NT2/D1 (cell line): ENCODE measurements around the gene NCF4.

Experiments
- YY1 ChIP-seq: IDR thresholded peaks from 2 replicates; pipeline ENCODE4 v1.6.1; 2011; ENCODE audit not compliant: insufficient read length, insufficient read depth
- ZNF274 ChIP-seq: IDR thresholded peaks from 2 replicates; pipeline ENCODE4 v1.6.1; 2011; ENCODE audit warnings: mild to moderate bottlenecking, low read depth, low read length

DNA sequence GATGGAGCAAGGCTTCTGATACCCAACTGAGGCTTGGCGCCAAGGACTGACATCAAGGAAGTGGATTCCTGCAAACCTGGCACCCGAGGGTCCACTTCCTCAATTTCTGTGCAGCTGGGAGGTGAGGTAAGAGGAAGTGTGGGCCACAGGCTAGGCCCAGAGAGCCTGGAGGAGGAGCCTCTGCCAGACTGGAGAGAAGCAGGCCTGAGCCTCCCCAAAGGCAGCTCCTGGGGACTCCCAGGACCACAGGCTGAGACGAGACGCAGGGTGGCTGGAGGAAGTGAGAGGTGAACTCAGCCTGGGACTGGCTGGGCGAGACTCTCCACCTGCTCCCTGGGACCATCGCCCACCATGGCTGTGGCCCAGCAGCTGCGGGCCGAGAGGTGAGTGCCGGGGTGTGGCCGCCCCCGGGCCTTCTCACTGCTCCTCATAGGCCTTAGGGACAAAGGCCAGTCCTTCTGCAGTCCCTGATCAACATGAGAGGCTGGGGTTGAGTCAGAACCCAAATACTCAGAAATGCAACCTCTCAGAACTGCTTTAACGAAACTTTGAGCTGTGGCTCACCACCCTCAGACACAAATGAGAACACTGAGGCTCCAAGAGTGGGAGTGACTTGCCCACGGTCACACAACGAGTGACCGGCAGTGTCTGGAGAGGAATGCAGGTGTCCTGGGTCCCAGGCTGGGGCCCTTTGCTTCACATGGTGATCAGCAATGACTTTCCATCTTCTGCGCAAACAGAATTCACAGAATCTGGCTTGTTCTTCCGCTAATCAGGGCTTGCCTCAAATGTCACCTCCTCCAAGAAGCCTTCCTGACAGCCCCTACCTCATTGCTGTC, at the start of gene NCF4:
- TF ChIP-seq YY1 (no peak), ZNF274 (no peak)
